ENCODE results near the gene CHI3L1. TPM values are rescaled to one million over a fixed set of nuclear protein-coding genes. Genes with fewer than 3 reads are reported as not detected.

Gene CHI3L1
- total RNA-seq, 2 experiments from 2014 or later, result not detected

- Histone ChIP-seq H3K4me1 (ENCODE audit: insufficient read depth, low read length, poor library complexity, severe bottlenecking) (no peaks in the 10 kb centered on the region), H3K9me2 (ENCODE audit: insufficient read depth, low read length) (no peaks in the 10 kb centered on the region), H3K36me3 (ENCODE audit: insufficient read depth, low read length) (no peaks in the 10 kb centered on the region), H3K4me2 (ENCODE audit: low read length) (no peak overlapping the region), H2AFZ (ENCODE audit: low read length) (no peak overlapping the region), H3K4me3 (ENCODE audit: low read depth, low read length, poor library complexity, severe bottlenecking) (no peak overlapping the region), H4K20me1 (ENCODE audit: insufficient read depth, low read length) (no peaks in the 10 kb centered on the region), H3K27ac (ENCODE audit: low read depth, low read length, poor library complexity, severe bottlenecking) (no peak overlapping the region), H3K9me3 (ENCODE audit: low read length) (no peaks in the 10 kb centered on the region), H3K79me2 (ENCODE audit: insufficient read depth, low read depth, low read length) (no peaks in the 10 kb centered on the region)
- ChIA-PET POLR2A (interaction anchor here (0.7 kb wide), 1 partner anchor 547 kb away, joined by 3 read pairs; no protein-coding TSS in a partner anchor), CTCF (ENCODE audit: unreplicated experiment) (no interaction called here)
- TF ChIP-seq CTCF (conservative IDR thresholded peaks at IDR 0.05; ENCODE audit: low read length) (no peak), EZH2phosphoT487 (IDR thresholded peaks at IDR 0.05; ENCODE audit: borderline replicate concordance, low read depth, low read length) (no peak)
- BruUV-seq (replicated peaks), result no TSS peak
- DNase-seq (ENCODE audit: low spot score), result no peak
- intact Hi-C loops (cut with micrococcal nuclease; ENCODE audit: unreplicated experiment), result no loop called here
These were observed 40.5 kb downstream of the CHI3L1 start for GRCh38 chr1:203146042-203146369.

DNA sequence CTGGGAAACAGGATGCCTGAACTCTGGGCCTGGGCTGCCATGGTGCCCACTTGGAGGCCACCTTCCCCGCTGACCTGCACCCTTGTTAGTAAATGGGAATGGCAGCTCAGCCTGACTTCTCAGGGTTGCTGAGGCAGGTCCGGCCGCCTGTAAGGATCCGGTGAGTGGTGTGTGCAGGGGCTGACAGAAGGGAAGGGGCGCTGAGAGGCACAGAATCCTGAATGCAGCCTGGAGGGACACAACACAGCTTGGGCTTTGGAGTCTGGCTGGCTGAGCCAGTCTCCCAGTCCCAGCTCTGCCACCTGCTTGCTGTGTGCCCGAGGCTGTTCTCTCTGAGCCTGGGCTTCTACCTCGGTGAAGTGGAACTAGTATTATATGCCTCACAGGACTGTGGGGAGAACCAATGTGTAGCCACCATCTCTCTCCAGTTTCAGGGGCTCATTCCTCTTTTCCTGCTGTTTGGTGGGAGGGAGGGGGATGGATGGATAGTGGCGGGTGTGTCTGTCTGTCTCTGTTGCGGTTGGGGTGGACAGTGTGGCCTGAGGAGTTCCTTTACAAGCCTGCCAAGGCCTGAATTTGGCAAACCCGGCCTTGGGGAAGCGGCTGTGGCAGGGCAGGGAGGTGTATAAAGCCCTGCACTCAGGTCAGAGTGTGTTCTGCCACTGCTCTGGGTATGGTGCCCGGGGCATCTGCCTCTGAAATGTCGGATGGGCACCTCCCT lies 41.0 kb downstream of the CHI3L1 start:
- no peaks in the 10 kb centered on the region for H3K36me3 ChIP-seq (ENCODE audit: insufficient read depth, low read length)
- H3K9me2 ChIP-seq (ENCODE audit: insufficient read depth, low read length), result no peaks in the 10 kb centered on the region
- no peaks in the 10 kb centered on the region for H3K9me3 ChIP-seq (ENCODE audit: low read length)
- H3K4me3 ChIP-seq (ENCODE audit: low read depth, low read length, poor library complexity, severe bottlenecking), result no peak overlapping the region
- no peak overlapping the region for H2AFZ ChIP-seq (ENCODE audit: low read length)
- ChIA-PET POLR2A (interaction anchor here (0.7 kb wide), 1 partner anchor 548 kb away, joined by 3 read pairs; no protein-coding TSS in a partner anchor), CTCF (ENCODE audit: unreplicated experiment) (interaction anchor here (0.6 kb wide), 1 partner anchor 18 kb away, joined by 3 read pairs; the partner anchor contains the start of gene ADORA1)
- H3K27ac ChIP-seq (ENCODE audit: low read depth, low read length, poor library complexity, severe bottlenecking), result no peak overlapping the region
- no TSS peak for BruUV-seq (replicated peaks)
- intact Hi-C loops (cut with micrococcal nuclease; ENCODE audit: unreplicated experiment), result no loop called here
- no peaks in the 10 kb centered on the region for H4K20me1 ChIP-seq (ENCODE audit: insufficient read depth, low read length)
- H3K4me2 ChIP-seq (ENCODE audit: low read length), result no peak overlapping the region
- no peak for DNase-seq (ENCODE audit: low spot score)
- H3K79me2 ChIP-seq (ENCODE audit: insufficient read depth, low read depth, low read length), result no peaks in the 10 kb centered on the region
- no peak for TF ChIP-seq EZH2phosphoT487 (IDR thresholded peaks at IDR 0.05; ENCODE audit: borderline replicate concordance, low read depth, low read length)
- no peak for TF ChIP-seq CTCF (conservative IDR thresholded peaks at IDR 0.05; ENCODE audit: low read length)
- H3K4me1 ChIP-seq (ENCODE audit: insufficient read depth, low read length, poor library complexity, severe bottlenecking), result no peaks in the 10 kb centered on the region

DNA sequence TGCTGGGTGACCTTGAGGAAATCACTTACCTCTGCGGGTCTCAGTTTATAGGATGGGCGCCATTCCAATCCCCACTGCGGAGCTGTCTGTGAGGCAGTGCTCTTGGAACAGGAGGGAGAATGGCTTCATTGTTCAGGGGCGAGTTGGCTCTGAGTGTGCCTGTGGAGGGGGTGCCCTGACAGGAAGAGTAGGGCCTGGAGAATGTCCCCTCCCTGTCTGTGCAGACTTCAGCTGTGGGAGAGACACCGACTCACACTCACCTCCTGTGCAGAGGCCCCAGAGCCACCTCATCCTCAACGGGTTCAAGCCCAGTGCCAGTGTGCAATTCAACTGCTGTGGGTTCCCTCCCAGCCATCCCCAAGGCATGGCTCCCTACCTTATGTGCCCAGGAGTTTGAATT lies 41.8 kb downstream of the CHI3L1 start:
- H2AFZ ChIP-seq (ENCODE audit: low read length), result no peak overlapping the region
- no peaks in the 10 kb centered on the region for H3K9me3 ChIP-seq (ENCODE audit: low read length)
- H3K4me2 ChIP-seq (ENCODE audit: low read length), result no peak overlapping the region
- DNase-seq (ENCODE audit: low spot score), result no peak
- no TSS peak for BruUV-seq (replicated peaks)
- TF ChIP-seq CTCF (conservative IDR thresholded peaks at IDR 0.05; ENCODE audit: low read length), result no peak
- TF ChIP-seq EZH2phosphoT487 (IDR thresholded peaks at IDR 0.05; ENCODE audit: borderline replicate concordance, low read depth, low read length), result no peak
- no peaks in the 10 kb centered on the region for H3K9me2 ChIP-seq (ENCODE audit: insufficient read depth, low read length)
- no peaks in the 10 kb centered on the region for H4K20me1 ChIP-seq (ENCODE audit: insufficient read depth, low read length)
- ChIA-PET CTCF (ENCODE audit: unreplicated experiment) (interaction anchor here (0.6 kb wide), 1 partner anchor 17 kb away, joined by 3 read pairs; the partner anchor contains the start of gene ADORA1), POLR2A (no interaction called here)
- intact Hi-C loops (cut with micrococcal nuclease; ENCODE audit: unreplicated experiment), result no loop called here
- H3K4me3 ChIP-seq (ENCODE audit: low read depth, low read length, poor library complexity, severe bottlenecking), result no peak overlapping the region
- H3K4me1 ChIP-seq (ENCODE audit: insufficient read depth, low read length, poor library complexity, severe bottlenecking), result no peaks in the 10 kb centered on the region
- H3K79me2 ChIP-seq (ENCODE audit: insufficient read depth, low read depth, low read length), result no peaks in the 10 kb centered on the region
- H3K36me3 ChIP-seq (ENCODE audit: insufficient read depth, low read length), result no peaks in the 10 kb centered on the region
- H3K27ac ChIP-seq (ENCODE audit: low read depth, low read length, poor library complexity, severe bottlenecking), result no peak overlapping the region
